T-helper 1 cell (primary cell): ENCODE results near the gene FMO1.
"Not testable (repeated sequence)": the region's sequence is repeated elsewhere in the genome, so short reads cannot be mapped to it uniquely, and the experiment has no call there.

Experiments
- DNase-seq, 5 donors: peaks; one replicate each; pipeline ENCODE4 v3.0.0-alpha.2; 2012 to 2020

The FMO1 gene

DNA sequence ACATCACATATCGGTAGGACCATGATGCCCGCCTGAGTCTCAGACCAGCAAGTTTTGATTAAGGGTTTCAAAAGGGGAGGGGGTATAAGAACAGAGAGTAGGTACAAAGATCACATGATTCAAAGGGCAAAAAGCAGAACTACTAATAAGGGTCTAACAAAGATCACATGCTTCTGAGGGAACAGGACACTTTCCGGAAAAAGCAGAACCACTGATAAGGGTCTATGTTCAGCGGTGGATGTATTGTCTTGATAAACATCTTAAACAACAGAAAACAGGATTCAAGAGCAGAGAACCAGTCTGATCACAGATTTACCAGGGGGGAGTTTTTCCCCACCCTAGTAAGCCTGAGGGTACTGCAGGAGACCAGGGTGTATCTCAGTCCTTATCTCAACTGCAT, 12.1 kb upstream of the FMO1 start:
- DNase-seq, result not testable (repeated sequence)

DNA sequence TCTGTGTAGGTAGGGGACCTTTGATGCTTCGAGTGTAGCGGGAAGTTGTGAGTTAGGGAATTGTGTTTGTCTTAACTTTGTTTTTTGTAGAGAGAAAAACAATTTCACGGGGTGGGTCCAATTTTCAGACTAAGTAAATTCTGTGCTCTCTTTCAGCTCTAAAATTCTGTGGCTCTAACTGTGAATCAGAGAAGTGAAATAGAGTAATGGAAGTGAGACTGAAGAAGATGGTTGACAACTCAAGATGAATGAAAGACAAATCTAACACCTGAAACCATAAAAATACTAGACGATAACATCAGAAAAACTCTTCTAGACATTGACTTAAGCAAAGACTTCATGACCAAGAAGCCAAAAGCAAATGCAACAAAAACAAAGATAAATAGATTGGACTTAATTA, 4.4 kb upstream of the FMO1 start:
- DNase-seq, result no peak

DNA sequence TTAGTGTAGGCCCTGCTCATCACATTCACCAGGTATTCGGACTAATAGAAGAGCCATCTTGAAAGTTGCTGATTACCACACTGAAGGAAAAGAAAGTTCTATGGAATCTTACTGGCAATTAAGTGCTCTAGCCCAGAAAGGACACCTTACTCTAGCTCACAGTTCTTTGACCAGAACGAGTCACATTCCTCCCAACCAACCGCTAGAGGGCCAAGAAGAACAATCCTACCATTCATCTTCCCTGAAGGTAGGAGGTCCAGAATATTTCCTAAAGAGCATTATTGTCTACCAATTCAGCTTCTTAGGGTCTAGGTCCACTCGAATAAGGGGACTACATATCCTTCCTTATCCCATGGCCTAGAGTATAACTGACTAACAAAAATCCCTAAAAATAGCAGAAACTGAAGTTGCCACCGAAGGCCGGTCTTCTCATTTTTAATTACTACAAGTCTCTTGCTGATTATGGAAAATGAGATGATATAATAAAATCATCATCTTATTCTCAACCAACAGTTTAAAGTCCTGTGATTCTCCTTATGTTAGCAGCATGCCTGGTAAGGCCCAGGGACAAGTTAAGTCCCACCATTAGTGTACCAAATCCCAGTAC, 2.7 kb upstream of the FMO1 start:
- no peak for DNase-seq

DNA sequence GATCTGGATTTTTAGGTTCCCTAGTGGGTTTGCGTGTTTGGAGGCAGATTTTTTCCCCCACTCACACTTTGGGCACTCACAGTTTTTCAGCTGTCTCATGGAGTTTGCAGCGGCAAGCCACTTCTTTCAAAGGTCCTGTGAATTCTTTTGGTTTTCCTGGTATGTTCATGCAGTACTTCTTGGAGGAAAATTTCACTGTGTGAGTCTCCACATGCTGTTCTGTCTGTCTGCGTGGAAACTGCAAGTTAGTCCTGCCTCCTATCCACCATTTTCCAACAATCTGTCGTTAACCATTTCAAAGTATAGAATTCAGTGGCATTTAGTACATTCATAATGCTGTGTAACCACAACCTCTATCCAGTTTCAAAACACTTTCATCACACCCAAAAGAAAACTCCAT, 793 bp upstream of the FMO1 start:
- no peak for DNase-seq

DNA sequence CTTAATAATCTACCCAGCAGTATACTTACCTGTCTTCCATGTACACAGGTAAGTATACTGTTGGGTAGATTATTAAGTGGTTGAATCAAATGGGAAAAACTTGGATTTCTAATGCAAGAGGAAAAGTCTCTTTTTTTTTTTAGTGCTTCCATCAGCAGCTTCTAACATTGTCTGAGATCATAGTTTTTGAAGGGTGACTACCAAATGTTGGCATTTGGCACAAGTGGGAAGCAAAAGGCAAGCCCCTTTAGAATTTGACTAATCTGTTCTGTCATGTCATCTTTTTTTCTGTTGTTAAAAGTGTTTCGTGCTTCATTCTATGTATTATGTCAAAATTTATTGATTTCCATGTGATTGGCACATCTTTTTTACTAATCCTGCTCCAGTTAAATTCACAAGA, 547 bp downstream of the FMO1 start:
- no peak for DNase-seq

DNA sequence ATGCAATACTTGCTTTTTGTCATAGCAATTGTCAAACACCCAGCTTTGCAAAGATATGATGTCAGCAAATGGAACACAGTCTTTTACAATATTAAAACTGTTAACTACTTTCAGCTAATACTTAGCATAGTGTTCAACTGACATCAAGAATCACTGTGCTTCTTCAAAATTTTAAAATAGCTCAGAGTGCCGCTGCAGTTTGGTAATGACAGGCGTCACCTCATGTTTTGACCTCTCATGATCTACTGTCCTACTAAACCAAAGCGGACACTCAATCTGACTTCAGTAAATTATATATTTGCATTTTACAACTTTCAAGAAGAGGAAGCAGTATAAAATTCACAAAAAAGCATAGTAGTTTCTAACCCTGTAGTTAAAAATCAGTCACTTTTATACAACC, 2.0 kb downstream of the FMO1 start:
- DNase-seq, result no peak

DNA sequence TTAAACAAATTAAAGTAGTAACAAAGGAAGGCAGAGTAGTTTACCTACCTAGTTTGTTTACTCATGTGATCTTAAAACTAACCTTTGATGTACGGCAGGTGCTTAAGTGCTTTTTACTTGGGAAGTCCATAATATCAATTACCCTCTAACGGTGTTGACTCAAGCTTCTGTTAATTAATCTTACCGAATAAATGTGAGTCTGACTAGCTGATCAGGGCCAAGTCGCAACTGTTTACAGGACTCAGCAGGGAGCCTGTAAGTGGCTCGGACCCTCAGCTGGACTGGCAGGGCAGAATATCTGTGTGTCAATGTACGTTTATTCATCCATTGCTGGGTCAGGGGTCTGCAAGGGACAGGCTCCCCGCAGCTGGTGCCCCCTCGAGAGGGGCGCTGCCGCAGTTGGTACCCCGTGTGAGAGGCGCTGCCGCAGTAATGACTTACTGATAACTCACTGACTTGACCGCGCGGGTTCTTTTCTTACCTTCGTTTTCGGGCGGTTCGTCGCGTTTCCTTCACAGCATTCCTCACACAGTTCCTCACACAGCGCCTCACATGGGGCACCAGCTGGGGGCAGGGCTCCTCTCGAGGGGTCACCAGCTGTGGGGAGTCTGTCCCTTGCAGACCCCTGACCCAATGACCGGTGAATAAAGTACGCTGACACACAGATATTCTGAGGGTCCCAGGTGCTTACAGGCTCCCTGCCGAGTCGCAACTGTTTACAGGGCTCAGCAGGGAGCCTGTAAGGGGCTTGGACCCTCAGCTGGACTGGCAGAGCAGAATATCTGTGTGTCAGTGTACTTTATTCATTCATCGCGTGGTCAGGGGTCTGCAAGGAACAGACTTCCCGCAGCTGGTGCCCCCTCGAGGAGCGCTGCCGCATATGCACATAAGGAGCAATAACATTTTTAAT, 3.0 kb downstream of the FMO1 start:
- no peak for DNase-seq

DNA sequence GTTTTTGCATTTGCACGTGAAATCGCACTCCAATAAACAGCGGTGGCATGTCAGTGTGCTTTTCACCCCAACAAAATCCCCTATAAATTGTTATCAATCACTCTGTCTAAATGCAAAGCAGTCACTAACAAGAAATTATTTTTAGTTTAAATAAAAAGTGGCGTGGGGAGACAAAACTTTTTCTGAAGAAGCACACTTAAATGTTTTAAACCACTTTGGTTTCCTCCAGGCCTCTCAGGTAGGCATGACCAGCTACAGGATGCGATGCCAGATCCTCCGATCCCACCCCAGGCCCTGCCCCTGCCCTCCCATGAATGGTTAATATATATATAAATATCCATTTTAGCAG, 3.6 kb downstream of the FMO1 start:
- DNase-seq, result no peak

DNA sequence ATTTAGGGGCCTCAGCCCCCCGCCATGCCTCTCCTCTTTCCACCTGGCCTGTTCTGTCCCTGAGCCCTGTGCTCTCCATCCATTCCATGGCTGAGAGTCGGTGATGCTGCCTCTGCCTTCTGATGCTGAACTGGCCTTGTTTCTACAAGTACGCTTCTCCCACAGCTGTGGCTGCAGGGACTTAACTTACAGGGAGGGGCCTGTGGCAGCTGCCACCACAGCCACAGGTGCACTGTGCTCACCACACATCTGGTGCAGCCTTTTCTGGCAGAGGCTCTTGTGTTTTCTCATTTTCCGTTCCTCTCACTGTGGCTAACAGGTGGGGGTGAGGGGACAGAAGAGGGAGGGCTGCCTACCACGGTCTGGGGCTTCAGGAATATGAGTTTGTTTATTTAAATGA, 4.2 kb downstream of the FMO1 start:
- no peak for DNase-seq

DNA sequence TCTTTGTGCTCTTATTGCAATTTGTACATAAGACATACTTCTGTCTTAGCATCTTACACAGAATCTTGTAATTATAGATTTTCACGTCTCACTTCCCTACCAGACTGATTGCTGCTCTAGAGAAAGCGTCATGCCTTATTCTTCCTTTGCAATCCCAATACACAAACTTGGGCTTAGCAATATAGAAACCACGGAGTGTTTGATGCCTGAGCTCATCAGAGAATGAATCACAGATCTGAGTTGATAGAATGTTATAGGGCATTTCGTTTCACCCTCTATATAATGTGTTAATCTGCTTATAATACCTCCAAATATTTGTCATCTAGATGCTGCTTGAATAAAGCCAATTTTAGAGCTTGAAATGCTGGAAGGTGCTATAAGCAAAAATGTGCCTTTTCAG, 6.6 kb downstream of the FMO1 start:
- DNase-seq, result no peak

DNA sequence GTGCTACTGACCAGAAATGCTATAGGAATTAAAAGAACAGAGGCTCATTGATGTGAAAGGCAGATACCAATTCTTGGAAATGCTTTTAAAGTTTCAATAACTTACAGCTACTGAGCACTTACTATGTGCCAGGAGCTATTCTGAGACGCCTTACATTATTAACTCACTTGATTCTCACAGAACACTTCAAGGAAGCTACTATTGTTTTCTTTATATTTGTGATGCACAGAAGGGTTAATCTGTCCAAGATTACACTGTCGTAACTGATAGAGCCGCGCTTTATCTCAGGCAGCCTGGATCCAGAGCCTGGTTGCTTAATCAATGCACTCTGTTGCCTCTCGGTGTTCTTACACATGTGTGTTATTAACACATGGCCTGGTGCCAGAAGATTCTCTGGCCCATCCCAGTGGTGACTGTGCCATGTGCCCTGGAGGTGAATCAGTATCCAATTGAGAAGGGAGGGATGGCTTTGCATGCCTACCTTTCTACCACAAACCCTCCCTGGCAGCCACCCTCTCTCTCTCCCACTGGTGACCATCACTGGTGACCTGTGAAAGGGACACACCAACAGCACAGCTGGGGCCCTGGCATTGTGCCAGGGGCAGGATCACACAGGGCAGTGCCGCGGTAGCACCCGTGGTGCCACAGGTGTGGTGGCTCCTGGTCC, 8.8 kb downstream of the FMO1 start:
- no peak for DNase-seq

DNA sequence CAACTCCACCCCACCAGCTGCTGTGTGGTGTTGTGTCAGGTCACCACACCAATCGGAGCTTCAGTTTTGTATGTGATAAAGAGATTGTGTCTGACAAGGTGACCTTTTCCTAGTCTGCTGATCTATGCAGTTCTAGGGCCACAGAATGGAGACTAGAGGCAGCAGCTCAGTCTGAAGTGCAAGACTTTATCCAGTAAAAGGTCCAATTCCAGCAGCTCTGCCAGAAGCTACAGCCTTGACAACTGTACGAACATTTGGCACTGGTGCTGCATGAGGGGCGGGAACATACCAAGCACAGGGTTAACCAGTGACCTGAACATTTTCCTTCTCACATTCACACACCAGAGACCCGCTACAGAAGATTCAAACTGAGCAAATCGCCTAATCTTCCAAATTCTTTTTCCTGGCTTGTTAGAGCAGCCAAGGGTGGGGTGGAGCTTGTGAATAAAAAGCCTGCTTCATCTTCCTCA, 9.3 kb downstream of the FMO1 start:
- DNase-seq, result no peak

DNA sequence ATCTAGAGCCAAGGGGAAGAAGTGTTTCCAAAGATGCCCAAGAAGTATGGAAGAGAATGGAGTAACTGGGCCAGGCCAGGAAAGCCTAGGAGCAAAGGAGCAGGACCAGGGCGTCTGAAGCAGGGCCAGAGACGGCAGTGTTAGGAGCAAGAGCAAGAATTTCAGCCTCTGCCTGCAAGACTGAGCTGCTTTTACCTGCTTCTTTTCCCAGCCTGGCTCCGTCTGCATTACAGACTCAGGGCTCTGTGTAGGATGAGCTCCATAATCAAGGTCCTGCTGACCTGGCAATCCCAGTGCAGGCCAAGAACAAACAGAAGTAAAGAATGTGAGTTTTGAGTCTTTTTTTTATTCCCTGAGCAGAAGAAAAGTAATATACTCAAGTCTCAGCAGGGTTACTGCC, 10.1 kb downstream of the FMO1 start:
- DNase-seq, result no peak

DNA sequence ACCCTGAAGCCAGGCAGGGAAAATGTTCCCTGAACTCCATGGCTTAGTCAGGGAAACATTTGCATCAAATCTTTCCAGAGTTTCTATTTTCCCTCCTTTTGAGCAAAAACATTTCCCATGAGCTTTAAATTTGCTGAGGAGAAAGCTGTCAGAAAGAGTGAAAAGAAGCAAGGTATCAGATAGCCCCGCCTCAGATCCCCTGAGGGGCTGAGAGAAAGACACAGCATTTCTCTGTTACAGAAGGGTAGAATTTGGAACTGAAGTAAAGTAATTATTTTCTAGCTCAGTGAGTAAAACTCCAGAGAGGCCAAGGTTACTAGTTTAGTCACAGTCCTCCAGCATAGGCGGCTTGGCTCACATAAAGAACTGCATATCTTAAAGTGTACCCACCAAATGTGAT, 10.6 kb downstream of the FMO1 start:
- no peak for DNase-seq

DNA sequence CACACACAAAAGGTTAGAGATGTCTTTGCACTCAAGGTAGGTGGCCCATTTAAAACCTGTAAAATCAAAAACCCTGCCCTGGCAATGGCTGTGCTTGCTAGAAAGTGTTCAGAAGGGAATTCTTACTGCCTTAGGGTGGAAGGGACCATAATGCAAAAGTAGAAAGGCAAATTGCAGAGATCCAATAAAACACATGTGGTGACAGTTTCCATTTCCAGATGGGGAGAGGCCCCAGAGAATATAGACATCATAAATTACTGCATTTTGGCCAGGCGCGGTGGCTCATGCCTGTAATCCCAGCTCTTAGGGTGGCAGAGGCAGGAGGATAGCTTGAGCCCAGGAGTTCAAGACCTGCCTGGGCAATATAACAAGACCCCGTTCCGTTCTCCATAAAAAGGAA, 13.0 kb downstream of the FMO1 start:
- DNase-seq, result no peak

DNA sequence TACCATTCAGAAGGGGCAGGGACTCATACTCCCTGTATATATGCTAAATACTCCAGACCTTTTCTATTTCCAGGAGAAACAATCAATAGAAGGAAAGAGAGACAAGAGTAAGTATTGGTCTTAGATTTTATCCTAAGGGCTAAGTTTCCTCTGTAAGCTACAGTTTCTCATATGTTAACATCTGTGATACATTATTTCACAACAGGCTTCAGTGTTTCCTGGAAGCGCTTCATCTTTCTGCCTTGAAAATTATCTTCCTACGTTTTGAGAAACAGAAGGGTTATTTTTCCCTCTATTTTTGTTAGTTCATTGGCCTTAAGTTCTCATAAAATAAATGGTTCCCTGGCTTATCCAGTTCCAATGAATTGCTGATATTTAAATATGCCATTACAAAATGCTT, 15.6 kb downstream of the FMO1 start:
- no peak for DNase-seq

DNA sequence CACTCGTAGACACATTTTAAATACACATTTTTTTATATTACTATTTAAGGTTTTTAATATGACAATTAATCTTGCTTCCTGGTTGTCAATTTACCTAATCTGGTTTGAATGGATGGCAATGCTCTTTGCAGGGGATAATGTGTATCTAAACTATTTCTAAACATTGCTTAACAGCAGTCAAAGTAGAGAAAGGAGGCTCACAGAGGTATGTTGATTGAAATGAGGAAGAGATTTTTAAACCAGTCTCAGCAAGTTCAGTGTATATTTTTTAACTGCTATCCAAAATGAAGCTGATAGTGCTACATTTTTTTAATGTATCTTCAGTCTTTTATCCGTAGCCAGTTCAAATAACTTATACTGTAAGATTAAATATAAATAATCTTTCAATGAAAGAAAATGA, 17.4 kb downstream of the FMO1 start:
- no peak for DNase-seq

DNA sequence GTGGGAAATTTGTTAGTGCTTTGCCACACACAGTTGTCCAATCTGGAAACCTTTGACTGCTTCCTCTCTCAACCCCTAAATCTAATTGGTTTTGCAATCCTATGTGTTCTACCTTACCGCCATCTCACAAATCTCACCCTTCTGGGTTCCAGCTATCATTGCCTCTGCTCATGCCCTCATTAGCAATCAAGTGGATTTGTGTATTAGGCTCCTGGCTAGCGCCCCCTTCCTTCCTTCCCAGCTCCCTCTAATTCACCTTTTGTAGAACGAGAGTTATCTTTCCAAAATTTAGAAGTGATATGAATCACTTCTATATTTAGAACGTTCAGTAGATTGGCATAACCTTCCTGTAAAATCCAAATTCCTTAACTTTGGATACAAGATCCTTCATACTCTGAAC, 18.6 kb downstream of the FMO1 start:
- DNase-seq, result no peak

DNA sequence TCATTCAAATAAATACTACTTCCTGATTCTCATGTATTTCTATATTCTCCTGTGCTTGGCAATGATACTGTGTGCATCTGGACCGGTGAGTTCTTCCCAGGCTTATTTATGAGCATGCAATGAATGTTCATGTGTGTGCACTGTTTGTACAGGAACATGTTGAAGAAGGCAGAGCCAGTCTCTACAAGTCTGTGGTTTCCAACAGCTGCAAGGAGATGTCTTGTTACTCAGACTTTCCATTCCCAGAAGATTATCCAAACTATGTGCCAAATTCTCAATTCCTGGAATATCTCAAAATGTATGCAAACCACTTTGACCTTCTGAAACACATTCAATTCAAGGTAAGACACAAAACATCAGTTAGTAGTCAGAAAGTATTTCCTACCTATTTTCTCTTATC, 19.1 kb downstream of the FMO1 start:
- DNase-seq, result no peak

DNA sequence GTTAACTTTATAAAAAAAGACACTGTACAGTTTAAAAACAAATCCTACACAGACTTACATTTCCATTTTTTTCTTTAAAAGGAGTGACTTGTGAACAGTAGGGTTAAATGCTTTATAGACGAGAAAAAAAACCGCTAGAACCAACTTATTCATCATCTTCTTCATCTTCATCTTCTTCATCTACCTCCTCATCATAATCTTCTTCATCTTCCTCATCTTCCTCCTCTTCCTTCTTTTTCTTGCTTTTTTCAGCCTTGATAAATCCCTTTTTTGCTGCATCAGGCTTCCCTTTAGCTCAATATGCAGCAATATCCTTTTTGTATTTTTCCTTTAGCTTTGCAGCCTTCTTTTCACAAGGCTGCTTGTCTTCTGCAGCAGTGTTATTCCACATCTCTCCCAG, 22.5 kb downstream of the FMO1 start:
- no peak for DNase-seq

DNA sequence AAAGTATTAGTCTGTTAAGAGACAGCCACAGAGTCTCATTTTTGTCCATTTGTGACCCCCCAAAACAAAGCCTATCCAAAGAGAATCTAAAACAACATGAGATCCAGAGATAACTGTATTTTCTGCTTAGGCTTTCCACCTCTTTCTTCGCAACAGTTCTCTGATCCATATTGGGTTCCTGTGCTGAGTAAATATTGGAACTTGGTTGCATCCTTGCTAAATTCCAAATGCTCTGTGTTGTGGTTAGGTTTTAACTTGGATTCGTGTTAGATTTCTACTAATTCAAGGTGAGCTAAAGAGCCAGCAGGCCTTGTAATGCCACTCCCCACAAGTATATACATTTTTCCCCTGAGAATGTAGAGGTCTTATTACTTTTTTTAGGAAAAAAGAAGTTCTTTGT, 29.2 kb downstream of the FMO1 start:
- DNase-seq, result no peak

DNA sequence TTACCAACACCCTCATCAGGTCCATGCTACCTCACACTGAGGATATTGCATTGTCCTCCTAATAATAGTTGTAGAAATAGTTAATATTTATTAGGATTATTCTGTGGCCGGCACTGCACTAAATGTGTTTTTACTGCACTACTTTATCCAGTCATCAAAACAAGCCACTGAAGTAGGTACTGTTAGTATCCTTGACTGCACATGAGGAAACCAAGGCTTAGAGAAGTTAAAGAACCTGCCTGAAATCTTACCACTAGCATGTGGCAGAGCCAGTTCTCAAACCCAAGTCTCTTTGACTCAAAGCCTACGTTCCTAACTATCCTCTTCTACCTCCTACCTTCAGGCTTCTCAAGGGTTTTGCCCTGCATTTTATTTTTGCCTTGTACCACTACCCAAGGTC, 30.9 kb downstream of the FMO1 start:
- no peak for DNase-seq

DNA sequence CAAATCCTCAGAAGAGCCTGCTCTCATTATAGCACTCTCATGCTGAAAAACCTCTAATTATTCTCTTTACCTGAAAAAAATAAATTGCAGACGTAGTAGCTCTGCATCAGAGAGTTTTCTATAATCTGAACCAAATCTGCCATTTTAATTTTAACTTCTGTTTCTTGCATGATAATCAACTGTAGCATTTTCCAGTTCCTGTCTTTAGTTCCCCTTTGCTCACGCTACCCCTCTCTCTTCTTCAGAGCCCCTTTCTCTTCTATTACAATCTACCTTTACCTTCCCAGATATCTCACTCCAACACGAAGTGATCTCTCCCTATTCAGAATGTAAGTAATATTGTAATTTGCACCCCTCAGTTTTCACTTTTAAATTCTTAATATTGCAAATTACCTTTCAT, 31.4 kb downstream of the FMO1 start:
- no peak for DNase-seq

DNA sequence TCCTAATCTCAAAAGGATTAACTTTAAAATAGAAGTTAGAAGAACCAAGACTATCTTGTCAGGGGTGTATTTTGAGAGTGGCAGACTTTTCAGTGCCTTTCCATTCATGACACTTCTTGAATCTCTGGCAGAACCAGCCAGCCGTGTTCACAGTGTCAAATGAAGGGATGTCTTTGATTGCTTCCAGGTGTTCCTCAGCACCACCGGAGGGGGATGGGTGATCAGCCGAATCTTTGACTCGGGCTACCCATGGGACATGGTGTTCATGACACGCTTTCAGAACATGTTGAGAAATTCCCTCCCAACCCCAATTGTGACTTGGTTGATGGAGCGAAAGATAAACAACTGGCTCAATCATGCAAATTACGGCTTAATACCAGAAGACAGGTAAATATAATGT, 32.3 kb downstream of the FMO1 start:
- DNase-seq, result no peak
